GM20000 (cell line): ENCODE data around the gene SLC39A11.

Experiments used
- DNase-seq: peaks from one replicate; pipeline ENCODE4 v3.0.0; 2012; ENCODE audit warnings: low spot score
- TF ChIP-seq, protein P1 (sequence below): IDR thresholded peaks from 2 replicates; pipeline ENCODE4 v1.5.1; 2012; ENCODE audit warnings: mild to moderate bottlenecking, control low read depth; ENCODE audit errors: extremely low read depth, missing control alignments

The SLC39A11 gene

DNA sequence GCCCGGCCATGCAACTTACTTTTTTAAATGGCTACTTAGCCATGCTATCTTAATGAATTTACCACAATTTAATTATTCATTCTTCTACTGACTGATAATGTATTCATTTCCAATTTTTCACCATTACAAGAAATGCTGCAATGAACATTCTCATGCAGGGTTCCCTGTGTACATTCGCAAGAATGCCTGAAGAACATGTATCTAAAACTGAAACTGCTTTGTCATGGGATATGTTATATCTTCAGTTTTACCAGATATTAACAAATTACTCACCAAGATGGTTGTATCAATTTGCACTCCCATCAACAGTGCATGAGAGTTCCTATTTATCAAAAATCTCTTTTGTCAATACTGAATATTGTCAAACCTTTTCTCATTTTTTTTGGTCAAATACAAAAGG, 100.8 kb downstream of the SLC39A11 start:
- DNase-seq, result no peak
- TF ChIP-seq, protein P1, sequence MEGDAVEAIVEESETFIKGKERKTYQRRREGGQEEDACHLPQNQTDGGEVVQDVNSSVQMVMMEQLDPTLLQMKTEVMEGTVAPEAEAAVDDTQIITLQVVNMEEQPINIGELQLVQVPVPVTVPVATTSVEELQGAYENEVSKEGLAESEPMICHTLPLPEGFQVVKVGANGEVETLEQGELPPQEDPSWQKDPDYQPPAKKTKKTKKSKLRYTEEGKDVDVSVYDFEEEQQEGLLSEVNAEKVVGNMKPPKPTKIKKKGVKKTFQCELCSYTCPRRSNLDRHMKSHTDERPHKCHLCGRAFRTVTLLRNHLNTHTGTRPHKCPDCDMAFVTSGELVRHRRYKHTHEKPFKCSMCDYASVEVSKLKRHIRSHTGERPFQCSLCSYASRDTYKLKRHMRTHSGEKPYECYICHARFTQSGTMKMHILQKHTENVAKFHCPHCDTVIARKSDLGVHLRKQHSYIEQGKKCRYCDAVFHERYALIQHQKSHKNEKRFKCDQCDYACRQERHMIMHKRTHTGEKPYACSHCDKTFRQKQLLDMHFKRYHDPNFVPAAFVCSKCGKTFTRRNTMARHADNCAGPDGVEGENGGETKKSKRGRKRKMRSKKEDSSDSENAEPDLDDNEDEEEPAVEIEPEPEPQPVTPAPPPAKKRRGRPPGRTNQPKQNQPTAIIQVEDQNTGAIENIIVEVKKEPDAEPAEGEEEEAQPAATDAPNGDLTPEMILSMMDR, result no peak

DNA sequence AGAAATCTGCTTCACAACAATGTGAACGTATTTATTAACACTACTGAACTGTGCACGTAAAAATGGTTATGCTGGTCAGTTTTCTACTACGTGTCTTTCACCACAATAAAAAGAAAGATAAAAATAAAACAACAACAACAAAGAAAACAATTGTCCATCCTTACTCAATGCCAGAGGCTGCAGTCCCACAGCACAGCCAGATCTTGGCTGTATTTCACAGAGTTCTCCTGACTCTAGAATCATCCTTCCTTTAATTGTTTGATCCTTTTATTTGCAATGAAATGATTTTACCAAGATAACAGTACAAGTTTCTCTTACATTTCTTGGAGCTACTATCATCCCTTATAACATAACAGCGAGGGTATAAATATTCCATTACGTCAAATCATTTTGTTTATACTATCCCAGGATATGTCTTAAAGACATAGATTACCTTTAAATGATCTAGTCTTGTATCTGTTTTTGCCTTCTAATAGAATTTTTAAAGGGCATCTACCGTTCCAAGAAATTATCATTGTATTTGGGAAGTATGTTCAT, 103.3 kb downstream of the SLC39A11 start:
- TF ChIP-seq, protein P1, result no peak
- DNase-seq, result no peak

DNA sequence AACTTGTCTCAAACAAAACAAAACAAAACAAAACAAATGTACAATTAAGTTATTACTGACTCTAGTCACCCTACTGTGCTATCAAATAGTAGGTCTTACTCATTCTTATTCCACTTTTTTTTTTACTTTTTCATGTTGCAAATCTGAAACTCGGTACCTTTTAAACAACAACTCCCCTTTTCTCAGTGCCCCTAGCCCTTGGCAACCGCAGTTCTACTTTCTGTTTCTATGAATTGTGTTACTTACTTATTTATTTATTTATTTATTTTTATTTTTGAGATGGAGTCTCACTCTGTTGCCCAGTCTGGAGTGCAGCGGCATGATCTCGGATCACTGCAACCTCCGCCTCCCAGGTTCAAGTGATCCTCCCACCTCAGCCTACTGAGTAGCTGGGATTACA, 104.0 kb downstream of the SLC39A11 start:
- DNase-seq, result no peak
- TF ChIP-seq, protein P1, result no peak

DNA sequence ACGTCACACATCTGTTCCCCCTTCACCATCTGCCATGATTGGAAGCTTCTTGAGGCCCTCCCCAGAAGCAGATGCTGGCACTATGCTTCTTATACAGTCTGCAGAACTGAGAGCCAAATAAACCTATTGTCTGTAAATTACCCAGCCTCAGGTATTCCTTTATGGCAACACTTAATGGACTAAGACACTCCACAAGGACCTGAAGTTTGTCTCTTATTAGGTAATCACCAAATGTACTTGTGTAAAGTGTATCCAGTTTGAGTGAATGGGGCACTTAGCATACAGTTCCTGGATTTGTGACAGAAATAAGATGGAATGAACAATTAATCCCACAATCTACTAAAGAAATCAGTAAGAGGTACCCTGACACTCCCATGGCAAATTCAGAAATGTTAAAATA, 105.3 kb downstream of the SLC39A11 start:
- TF ChIP-seq, protein P1, result no peak
- no peak for DNase-seq

DNA sequence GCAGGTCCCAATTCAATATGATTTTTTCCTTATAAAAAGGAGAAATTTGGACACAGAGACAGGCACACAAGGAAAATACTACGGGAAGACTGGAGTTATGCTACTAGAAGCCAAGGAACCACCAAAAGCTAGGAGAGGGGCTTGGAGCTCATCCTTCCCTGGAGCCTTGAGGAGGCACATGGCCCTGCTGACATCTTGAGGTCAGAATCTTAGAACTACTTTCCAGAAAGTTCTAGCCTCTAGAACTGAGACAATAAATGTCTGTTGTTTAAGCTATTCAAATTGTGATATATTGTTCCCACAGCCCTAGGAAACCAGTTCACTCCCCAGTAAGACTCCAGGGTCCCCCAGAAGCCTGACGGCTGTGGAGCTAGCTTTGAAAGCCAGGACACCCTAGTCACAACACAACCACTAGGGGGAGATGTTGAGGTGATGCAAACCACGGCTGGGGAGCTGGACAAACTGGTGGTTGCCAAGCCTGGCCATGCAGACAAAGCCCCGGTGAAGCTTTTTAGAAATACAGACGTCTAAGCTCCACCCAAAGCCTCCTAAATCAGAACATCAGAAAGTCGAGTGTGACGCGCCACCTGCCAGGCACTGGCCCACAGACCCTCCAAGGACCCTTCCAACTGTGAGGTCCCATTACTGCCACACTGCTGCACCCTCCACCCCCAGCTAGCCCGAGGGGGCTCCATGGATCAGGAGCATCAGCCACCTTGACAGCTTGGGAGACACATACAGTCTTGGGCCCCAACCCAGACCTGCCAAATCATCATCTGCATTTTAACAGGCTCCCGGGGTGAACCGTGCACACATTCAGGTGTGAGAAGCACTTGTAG, 106.4 kb downstream of the SLC39A11 start:
- DNase-seq, result peak; percentile 85
- TF ChIP-seq, protein P1, result peak; percentile 75

DNA sequence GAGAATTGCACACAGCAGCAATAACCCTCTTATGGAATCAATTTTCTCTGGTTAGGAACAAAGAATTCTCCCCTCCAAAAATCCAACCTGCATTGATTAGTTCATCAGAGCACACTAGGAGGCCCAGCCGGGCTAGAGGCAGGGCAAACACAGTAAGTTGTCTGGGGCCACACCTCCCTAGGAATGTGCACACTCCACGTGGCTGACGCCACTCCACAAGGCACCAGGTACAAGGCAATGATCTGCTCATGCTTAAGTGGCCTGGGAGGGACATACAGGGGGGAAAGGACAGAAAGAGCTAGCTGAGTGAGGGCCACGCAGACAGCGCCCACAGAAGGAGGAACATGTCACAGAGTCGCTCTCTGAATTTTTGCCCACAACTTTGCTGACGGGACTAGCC, 107.6 kb downstream of the SLC39A11 start:
- TF ChIP-seq, protein P1, result no peak
- no peak for DNase-seq

DNA sequence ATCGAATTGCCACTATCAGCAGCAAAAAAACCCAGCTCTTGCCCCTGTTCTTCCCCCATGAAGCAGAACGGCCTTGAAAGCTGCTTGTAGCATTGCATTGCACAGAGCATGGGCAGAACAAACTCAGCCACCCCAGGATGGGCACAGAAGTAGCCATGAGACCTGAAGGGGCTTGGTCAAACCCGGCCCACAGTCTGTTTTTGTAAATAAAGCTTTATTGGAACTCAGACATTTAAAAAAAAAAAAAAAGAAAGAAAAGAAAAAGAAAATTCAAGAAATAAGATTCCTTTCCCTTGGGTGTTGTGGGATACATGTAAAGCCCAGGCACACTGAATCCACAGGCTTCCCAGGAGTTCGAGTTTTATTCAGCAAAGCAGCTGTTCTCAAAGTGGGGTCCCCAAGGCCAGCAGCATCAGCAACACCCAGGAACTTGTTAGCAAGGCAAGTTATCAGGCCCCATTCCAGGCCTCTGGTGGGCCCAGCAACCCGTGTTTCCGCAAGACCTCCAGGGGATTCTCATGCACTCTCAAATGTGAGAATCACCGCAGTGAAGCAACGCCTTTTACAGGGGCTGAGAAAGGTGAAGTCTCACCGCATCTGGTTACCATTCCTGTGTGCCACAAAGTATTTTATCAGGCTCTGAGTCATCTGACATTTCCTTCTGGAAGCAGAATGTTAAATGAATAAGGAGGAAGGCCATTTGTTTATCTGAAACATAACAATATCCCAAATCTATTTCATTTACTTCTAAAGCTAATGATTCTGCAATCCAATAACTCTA, 108.2 kb downstream of the SLC39A11 start:
- DNase-seq, result no peak
- TF ChIP-seq, protein P1, result no peak
